GM21526 (cell line): ENCODE results near the gene ZNF76.

Source experiments
- ATAC-seq: cut with Tn5 transposase; IDR thresholded peaks from one replicate; pipeline ENCODE4 v1.9.1; 2021; ENCODE audit warnings: moderate library complexity; ENCODE audit not compliant: unreplicated experiment, low FRiP score

The ZNF76 gene

GRCh38 chr6:35264550-35265274 lies 5.2 kb downstream of the ZNF76 start:
- no peak for ATAC-seq

DNA sequence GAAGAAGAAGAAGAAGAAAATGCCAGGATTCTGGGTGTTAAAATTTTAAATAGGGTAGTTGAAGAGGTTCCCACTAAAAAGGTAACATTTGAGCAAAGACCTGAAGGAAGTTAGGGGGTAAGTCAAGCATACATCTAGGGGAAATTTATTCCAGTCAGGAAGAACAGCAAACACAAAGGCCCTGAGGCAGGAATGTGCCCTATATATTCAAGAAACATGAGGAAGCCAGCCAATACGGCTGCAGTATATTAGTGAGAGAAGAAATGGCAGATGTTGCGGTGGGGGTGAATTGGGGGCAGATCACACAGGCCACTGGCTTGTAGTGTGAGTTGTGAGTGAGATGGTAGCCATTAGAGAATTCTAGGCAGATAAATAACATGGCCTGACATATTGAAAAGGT lies 6.0 kb downstream of the ZNF76 start:
- ATAC-seq, result no peak

- no peak for ATAC-seq
Measured at GRCh38 chr6:35267446-35267845, 7.9 kb downstream of the ZNF76 start.

- ATAC-seq, result no peak
Measured at GRCh38 chr6:35267897-35268296, 8.4 kb downstream of the ZNF76 start.

DNA sequence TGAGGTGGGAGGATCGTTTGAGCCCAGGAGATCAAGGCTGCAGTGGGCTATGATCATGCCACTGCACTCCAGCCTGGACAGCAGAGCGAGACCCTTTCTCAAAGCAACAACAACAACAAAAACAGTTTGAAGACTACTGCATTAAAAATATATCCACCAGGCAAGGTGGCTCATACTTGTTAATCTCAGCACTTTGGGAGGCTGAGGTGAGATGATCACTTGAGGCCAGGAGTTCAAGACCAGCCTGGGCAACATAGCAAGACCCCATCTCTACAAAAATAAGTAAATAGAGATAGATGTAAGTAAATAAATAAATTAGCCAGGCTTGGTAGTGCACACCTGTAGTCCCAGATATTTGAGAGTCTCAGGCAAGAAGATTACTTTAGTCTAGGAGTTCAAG lies 12.5 kb downstream of the ZNF76 start:
- no peak for ATAC-seq

DNA sequence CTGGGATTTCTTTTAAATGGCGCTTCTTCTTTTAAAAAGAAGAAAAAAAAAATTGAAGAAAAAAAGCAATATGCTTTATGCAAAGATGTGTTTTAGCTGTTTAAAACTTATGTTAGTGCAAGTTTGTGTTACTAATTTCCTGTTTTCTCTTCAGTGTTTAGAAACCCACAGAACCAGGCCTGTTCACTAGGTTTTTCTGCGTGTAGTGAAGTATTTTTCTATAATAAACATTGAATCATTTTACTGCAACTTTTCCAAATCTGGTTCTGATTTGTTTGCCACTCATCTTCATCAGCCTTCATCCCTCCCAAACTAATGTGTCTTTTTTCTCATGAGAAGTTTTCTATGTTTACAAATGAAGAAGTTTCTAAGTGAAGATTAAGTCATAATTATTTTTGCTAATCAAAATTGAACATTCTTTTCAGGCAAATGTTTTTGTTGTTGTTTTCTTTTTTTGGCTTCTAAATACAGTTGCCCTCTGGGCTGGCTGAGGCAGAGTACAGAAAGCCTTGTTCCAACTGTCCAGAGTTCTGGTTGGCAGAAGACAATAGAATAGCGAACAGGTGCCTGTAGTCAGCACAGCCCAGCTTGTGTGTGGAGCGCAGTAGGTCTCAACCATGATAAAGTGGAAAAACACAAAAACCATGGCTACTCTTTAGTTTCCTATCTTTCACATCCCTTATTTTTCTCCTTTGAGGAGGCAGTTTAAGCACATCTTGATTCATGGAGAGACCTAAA lies 14.5 kb downstream of the ZNF76 start:
- no peak for ATAC-seq

DNA sequence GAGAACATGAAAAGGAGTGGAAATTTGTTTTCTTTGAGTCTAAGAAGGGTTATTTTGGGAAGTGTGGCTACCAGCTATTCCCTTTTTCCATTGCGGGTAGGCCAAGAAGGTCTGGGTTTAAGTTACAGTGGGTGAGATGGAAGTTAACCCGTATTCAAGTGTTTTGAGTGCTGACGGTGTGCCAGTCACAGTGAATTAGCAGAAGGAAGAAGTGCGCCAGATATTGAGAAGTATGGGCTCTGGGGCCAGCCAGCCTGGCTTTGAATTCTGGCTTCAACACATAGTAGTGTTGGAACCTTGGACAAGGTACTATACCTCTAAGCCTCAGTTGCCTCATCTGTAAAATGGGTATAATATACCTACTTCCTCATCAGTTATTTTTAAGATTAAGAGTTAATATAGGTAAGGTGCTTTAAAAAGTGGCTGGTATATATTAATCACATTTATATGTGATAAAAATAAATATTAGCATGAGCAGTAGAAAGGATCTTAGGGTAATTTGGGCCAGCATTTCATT lies 16.3 kb downstream of the ZNF76 start:
- ATAC-seq, result no peak

DNA sequence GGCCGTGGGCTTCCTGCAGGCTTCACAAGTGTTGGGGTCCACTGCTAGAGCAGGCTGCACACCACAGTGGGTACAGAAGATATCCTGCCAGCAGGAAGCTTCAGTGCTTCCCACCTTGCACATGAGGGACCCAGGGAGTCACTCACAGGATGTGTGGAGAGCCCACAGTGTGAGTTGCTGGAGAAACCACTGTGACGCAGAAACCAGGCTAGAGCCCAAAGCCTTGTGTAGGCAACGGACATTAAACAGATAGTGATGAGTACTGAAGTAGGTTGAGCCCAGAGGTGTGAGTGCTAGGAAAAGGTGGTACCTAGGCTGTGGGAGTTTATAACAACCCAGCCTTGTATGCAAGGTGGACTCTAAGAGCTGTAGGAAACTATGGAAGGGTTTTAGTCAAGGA lies 19.2 kb downstream of the ZNF76 start:
- no peak for ATAC-seq

GRCh38 chr6:35280903-35281302 lies 21.4 kb downstream of the ZNF76 start:
- no peak for ATAC-seq

GRCh38 chr6:35282472-35282871 lies 22.9 kb downstream of the ZNF76 start:
- no peak for ATAC-seq

DNA sequence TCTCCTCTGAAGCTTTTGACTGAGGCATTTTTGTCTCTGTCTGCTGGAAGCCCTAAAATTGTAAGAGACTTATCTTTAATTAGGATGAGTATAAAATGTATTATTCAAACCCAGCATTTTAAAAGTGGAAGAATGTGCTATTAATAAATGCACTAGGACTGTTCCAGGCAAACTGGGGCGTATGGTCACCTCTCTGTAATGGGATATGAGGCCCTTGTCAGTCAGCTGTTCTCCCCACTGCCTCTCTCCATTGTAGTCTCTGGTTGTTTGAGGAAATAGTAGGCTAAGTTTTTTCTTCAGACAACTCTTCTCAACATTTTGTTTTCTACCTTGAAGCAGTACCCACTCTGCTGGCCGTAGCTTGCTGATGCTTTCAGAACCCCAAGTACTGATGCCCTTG lies 23.8 kb downstream of the ZNF76 start:
- no peak for ATAC-seq

DNA sequence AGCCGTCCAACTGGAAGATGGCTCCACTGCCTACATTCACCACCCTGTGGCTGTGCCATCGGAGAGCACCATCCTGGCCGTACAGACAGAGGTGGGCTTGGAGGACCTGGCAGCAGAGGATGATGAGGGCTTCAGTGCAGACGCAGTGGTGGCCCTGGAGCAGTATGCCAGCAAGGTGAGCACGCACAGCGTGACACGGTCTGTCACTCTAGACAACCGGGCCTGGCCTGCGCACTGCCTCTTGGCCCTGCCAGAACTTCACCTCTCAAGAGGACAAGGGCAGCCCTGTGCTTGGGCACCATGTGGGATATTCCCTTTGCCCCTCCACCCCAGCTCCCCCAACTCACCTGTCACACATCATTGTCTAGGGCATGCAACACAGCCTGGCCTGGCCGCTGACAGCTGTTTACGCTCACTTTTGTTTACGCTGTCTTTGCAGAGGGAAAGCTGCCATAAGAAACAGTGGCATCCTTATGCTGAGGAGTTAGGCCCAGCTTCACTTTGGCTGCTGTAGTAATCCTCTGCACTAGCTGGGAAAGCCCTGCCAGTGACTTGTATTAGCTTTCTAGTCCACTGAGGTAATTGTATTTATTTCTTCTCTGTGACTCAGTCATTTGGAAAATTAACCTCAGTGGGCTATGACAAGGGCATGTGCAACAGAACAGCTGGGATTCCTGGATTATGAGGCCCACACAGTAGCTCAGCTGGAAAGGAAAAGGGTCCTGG lies 28.3 kb downstream of the ZNF76 start:
- ATAC-seq, result no peak

DNA sequence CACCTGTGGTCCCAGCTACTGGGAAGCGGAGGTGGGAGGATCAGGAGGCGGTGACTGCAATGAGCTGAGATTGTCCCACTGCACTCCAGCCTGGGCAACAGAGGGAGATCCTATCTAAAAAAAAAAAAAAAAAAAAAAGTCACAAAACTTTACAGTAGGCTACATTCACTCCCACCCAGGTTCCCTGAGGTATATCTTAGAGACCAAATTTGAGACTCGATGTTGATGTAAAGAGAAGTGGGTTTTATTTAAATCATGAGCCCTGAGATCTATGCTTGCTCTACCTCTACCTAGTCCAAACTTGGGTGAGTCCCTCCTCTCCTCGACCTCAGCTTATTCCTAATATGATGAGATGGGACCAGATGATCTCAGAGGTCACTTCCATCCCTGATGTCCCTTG lies 29.3 kb downstream of the ZNF76 start:
- ATAC-seq, result no peak

GRCh38 chr6:35291491-35291890 lies 32.0 kb downstream of the ZNF76 start:
- ATAC-seq, result no peak

DNA sequence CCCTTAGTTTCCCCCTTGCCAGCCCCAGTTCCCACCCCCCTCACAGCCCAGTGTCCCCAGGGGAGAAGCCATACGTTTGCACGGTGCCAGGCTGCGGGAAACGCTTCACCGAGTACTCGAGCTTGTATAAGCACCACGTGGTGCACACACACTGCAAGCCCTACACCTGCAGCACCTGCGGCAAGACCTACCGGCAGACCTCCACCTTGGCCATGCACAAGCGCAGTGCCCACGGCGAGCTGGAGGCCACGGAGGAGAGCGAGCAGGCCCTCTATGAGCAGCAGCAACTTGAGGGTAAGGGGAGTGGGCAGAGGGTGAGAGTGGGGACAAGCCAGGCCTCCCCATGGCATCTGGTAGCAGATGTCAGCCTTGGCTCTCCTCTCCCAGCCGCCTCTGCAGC lies 33.0 kb downstream of the ZNF76 start:
- ATAC-seq, result no peak

GRCh38 chr6:35293681-35294080 lies 34.1 kb downstream of the ZNF76 start:
- no peak for ATAC-seq

- no peak for ATAC-seq
Measured at GRCh38 chr6:35294308-35294945, 34.9 kb downstream of the ZNF76 start.

DNA sequence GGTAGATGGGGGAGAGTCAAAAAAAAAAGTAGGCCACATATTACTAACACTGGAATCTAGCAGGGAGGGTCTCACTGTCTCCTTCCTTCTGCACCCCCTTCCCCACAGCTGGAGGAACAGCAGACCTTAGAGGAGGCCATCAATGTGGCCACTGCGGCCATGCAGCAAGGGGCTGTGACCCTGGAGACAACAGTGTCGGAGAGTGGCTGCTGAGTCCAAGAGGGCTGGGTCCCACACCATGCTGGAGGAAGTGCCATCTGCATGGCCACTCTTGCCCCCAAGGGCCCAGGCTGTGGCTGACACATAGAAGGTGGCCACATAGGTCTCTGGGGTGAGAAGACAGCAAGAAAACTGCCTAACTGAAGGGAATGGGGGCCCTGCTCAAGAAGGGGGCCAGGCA lies 35.5 kb downstream of the ZNF76 start:
- no peak for ATAC-seq

- no peak for ATAC-seq
Measured at GRCh38 chr6:35295521-35296315, 36.2 kb downstream of the ZNF76 start.

DNA sequence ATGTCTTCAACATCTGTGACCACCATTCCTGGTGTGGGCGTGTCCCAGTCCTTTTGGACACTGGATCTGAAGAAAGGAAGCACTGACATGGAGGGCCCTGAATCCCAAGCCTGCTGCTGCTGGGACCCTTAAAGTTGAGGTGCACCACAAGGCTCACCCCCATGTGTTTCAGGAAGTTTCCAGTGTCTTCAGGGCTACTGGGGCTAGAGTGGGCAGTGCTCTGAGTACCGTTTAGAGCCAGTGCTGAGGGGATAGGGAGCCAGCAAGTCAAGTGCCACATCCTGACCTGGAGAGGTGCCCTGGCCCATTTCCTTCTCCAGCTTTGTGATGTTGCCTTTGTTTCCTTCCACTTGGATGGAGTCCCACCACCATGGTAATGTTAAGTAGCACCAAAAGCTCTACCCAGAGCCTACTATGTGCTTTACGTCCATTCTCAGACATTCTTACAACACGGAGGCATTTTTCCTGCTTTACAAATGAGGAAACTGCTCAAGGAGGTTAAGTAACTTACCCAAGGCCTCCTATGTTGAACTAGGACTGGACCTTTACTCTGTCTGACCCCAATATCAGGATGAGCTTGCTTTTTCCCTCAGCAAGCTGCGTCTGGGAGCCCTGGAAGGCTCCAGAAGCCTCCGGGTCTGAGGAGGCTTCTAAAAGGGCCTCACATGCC lies 37.5 kb downstream of the ZNF76 start:
- ATAC-seq, result no peak
